GM19372 (cell line): ENCODE measurements around the gene PHLDA3.

ENCODE experiments used
- ATAC-seq: cut with Tn5 transposase; IDR thresholded peaks from one replicate; pipeline ENCODE4 v1.9.1; 2021; ENCODE audit warnings: mild to moderate bottlenecking, low read depth, moderate library complexity; ENCODE audit not compliant: unreplicated experiment

Gene PHLDA3

DNA sequence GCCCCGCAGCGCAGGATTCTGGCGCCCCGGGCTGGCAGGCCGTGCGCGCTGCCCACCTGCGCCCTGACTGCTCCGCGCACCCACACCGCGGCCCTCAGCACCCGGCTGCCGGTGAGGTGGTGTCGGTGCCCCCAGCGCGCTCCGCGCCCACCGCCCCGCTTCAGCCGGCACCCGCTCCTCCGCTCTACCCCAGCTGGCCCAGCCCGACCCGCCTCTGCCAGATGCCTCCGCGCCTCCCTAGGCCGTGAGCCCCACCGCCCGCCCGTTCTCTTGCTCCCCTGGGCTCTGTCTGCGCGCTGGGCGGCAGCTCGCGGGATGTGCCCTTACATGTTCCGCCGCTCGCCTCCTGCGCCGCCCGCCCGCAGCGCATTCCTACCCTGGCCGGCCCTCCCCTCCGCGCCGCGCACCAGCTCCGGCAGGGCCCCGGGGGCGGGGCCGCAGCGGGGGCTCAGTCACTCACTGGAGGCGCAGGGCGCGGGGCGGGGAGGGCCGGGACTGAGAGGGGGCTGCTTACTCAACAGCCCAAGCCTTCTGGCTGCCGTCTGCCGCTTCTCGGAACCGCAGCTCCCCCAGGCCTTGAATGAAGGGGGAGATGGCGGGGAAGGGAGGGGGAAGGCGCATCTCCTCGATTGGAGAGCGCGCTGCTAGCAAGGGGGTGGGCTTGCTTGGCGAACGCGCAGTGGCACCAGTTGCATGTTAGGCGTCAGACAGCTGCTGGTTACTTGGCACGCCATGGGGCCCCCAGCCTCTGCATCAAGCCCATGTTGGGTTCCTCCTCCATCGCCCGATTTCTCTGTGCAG, at the start of gene PHLDA3:
Gene PHLDA3, minus strand, starts transcription at position 345 of the 801 bp plus-strand sequence. CDS start 402 bp downstream, outside the sequence.
- ATAC-seq: peak; percentile 76

DNA sequence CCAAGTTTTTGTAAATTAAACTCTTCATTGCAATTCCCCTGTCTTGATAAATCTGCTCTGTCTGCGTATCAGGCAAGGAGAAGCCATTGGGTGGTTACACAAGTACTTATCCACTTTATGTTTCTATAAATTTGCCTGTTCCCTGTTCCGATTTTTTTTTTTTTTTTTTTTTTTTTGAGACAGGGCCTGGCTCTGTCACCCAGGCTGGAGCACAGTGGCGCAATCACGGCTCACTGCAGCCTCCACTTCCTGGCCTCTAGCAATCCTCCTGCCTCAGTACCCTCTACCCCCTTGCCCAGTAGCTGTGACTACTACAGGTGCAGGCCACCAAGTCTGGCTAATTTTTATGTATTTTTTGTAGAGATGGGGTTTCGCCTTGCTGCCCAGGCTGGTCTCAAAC, 49.1 kb upstream of the PHLDA3 start:
- ATAC-seq: no peak

DNA sequence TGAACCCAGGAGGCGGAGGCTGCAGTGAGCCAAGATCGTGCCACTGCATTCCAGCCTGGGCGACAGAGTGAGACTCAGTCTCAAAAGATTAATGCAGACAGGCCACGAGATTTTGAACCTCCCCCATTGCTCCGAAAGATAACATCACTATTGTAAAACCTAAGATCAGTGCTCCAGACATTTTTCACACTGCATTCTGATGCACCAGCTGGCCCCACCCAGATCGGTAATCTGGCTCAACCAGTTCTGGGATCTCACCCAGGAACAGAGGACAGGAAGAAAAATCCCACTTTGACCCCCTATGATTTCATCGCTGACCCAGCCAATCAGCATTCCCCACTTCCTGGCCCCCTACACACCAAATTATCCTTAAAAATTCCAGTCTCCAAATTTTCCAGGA, 48.6 kb upstream of the PHLDA3 start:
- no peak for ATAC-seq

DNA sequence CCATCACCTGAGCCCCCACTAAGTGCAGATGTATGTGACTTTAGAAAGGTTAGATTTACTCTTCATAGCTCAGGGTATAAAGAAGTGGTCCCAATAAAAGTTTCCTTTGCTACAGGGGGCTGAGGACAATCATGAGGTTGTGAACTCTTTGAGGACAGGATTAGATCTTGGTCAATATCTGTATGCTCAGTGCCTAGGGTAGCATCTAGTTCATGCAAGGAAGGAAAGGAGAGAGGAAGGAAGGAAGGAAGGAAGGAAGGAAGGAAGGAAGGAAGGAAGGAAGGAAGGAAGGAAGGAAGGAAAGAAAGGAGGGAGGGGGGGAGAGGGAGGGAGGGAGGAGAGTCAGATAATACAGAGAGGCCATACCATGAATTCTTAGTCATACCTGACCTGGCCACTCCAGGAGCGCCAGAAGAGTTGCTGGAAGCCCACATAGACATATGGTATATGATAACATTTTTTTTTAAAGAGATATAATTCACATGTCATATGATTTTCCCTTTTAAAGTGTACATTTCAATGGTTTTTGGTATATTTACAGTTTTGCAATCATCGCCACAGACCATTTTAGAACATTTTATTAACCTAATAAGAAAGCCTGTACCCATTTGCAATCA, 47.6 kb upstream of the PHLDA3 start:
- no peak for ATAC-seq

DNA sequence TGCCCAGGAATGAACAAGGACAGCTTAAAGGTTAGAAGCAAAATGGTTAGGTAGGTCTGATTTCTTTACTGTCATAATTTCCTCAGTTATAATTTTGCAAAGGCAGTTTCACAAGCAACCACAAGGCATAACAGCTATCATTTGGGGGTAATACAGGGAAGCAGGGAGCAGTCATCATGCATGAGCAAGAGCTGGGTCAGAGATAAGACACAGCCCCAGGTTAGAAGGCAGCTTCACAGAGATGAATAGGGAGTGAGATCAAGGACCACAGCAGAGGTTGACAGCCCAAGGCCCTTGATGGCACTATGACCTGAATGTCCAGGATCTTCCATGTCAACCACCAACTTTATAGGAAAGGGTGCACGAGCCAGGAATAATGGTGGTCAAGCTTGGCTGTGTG, 46.9 kb upstream of the PHLDA3 start:
- no peak for ATAC-seq

DNA sequence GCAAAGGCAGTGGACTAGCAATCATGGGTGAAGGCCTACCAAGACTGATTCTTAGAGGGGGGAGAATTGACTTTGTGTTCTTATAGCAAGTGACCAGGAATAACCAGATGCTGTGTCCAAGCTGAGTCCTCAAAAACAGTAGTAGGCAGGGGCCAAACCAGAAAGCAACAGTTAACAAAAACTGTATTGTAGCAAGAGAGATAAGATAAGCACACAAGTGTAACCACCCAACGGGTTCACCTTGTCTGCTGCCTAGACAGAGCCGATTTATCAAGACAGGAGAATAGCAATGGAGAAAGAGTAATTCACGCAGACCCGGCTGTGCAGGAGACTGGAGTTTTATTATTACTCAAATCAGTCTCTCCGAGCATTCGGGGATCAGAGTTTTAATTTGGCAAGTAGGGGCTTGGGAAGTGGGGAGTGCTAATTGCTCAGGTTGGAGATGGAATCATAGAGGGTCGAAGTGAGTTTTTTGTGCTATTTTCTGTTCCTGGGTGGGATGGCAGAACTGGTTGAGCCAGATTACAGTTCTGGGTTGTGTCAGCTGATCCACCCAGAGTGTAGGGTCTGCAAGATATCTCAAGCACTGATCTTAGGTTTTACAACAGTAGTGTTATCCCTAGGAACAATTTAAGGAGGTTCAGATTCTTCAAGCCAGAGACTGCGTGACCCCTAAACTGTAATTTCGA, 46.2 kb upstream of the PHLDA3 start:
- ATAC-seq: no peak

DNA sequence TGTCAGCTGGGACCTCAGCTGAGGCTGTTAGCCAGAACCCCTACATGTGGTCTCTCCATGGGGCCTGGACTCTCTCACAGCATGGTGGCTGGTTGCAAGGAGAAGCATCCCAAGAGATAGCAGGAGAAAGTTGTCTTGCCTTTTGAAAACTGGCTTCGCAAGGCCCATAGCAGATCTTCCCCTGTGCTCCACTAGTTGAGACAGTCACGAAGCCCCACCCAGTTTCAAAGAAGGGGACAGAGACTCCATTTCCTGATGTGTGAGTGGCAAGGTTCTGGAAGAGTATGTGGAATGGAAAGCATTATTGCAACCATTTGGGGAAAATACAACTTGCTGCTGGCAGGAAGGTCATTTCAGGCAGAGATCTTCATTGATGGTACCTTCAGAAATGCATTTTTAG, 45.5 kb upstream of the PHLDA3 start:
- no peak for ATAC-seq

DNA sequence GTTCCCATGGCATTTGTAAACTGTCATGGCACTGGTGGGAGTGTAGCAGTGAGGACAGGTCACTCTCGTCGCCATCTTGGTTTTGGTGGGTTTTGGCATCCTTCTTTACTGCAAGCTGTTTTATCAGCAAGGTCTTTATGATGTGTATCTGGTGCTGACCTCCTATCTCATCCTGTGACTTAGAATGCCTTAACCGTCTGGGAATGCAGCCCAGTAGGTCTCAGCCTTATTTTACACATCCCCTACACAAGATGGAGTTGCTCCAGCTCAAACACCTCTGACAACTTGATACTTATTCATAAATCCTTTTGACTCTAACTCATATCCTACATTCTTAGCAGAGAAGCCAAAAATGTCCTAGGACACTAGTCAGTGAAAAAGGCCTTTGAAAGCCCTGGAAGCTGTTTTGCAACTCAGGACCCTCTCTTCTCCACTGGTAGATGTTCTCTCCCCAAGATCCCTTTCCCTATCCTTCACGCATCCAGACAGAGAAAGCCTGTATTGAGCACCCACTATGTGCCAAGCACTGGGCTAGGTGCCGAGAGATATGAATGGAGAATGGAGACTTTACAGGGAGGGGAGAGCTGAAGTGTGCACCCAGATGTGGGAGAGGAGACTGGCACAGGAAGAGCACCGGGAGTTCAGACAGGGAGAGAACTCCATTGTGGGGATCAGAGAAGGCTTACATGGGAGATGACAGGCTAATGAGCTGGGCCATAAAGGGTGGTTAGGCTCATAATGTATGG, 44.7 kb upstream of the PHLDA3 start:
- ATAC-seq: no peak

DNA sequence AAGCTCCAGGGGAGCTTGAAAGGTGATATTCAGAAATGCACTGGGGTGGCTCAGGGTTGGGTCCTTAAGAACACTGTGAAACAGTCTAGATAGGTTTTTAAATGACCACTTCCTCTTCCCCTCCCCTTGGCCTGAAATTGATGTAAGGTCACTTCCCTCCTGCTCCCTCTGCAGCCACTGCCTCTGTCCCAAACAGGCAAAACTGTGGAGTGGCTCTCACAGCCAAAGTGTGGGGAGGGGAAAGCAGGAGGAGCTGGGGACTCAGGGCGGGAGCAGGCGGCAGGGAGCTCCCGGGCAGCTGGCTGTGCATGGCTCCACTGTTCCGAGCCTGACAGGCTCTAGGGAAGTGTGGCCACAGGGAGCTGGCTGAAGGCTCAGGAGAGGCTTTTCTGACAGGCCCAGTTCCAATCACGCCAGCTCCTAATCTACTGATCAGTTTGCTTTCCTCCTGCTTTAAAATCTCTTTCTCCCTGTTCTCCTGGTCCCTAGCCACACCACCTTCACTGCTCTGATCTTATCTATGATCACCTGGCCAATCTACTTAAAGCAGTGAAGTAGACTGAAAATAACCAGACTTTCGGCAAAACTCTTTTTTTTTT, 43.1 kb upstream of the PHLDA3 start:
- ATAC-seq: no peak

DNA sequence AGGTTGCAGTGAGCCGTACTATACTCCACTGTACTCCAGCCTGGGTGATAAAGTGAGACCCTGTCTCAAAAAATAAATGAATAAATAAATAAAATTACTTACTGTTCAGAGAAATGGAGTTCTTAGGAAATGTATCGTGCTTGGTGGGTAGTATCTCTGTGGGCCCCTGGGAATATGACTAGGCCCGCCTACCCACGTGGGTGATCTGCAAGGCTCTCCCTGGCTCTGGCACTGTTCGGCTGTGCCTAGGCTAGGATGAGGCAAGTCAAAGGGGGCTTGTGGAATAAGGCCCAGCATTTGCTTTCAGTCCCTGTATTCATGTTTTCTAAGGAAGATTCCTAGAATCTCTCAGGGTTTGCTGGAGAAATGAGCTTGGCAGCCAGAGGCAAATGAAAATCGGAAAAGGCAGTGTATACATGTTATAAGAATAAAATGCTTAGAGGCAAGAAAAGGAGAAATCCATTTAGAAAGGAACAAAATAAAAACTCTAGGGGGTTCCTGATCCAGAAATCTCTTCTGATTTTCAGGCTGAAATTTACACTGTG, 42.5 kb upstream of the PHLDA3 start:
- no peak for ATAC-seq

DNA sequence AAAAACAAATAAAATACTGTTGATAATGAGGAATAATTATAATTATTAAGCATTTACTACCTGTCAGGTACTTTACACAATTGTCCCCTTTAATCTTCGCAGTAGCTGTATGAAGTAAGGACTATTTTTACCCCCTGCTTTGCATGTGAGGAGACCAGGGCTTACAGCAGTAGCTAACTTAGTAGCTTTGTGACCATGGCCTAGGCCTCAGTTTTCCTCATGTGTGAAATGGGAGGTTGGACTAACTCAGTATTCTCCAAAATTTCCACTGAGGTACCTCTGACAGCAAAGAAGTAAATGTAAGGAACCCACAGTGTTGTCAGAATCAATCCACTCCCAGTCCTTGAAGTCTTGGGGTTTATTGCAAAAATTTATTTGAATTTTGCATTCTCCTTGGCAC, 41.7 kb upstream of the PHLDA3 start:
- no peak for ATAC-seq

DNA sequence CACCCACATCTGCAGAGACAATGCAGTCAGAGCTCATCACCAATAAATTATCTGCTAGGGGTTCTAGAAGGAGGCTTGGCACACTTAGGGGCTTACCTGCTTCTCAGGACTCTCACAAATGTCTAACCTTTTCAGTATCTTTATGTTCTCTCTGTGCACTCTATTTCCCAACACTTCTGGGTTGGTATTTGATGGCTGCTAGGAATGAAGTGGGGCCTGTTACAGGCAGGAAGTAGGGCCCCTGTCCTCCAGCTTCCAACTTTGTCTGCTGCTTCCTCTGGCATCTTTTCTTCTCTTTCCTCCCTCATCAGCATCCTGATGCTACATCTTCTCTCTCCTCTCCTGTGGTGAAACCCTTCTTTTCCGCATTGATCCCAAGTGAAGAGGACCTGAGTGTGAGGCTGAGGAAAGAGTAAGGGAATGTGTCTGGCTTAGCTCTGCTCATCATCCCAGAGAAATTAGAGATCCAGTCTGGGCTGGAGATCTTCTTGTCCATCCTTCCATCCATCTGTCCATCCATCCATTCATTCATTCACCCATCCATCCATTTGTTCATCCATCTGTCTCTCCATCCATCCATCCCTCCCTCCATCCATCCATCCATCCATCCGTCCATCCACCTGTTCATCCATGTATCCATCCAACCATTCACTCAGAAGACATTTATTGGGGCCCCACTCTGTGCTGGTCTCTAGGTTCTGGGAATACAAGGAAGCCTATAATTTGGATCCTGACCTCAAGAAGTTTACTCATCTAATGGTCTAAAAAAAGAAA, 40.8 kb upstream of the PHLDA3 start:
- ATAC-seq: no peak

DNA sequence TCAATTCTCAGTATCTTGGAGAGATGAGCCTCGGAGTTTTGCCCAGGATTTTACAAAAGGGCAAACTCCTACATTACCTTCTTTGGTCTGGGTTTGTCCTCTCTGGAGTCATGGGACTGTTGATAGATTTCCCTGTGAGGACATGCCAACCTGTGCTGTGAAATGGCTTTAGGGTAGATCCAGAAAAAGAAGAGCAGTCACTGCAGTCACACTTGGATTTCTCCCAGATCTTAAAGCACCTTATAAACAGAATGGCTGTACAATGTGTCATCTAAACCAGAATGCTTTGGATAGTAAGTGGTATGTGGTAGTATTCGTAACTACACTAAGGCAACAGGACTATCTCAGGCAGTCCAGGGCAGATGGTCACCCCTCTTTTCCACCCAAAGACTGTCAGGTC, 39.8 kb upstream of the PHLDA3 start:
- no peak for ATAC-seq

DNA sequence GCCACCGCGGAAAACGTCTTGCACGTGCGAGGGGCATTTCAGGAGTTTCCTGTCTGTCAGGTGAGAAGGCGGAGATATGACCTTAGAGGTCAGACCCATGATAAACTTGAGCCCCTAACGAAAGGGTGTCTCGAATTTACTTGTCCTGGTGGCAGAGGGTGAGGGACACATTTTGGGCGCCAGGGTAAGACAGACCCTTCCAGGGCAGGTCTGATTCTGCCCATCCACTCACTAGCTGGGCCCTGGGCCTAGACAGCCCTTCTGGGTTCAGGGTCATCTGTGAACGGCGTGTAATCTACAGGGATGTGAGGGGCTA, 38.3 kb upstream of the PHLDA3 start:
- ATAC-seq: peak; percentile 16

DNA sequence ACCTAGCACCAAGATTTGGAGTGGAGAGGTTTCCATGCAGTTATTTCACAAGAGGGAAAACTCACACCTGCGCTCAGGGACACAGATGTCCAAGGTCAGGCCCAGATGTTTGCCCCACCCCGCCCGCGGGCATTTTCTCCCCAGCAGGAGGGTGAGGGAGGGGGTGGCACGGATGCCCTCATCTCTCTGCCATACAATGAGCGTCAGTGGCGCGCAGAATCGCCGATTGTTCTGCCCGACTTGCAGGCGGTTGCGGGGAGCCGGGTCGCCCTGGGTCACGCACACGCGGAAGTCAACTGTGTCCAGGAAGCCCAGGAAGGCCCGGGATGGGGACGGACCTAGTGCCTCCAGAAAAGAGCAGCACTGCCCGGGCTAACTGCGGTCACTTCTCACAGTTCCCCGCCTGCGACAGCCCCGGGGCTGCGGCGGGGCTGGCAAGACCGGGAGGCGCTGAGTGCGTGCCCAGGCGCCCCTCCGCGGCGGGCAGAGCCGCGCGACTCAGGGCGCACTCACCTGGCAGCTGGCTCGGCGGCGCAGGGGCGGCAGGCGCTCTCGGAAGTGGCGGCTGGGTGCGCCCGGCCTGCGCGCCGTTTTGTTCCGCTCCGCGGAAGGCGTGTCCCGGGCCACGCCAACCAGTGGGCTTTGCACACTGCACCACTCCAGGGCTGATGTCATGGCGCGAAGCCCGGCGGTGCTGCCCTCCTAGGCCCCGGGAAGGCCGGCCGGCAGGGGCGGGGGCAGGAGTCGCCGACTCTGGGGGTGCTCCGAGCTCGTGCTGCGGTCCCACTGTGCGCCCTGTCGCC, 37.8 kb upstream of the PHLDA3 start, which contains the start of gene CSRP1:
Gene CSRP1, minus strand, starts transcription at position 567 of the 803 bp plus-strand sequence. CDS start 10,820 bp downstream, outside the sequence.
- ATAC-seq: peak; percentile 90

DNA sequence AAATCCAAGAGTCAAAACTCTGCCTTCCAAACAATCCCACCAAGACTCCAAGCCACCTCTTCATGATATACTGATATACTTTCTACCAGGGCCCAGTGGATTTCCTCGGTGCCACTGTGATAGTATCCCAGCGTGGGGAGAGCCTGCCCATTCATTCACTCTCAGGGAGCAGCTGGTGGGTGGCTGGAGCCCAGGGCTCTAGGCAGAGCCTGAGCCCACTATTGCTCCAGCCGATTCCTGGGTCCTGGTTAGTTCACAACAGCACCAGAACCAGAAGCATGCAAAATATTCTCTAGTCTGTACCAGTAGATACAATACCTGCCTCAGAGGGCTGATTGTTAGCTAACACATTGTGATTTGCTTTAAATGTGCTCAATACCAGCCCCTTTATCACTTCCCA, 37.1 kb upstream of the PHLDA3 start:
- ATAC-seq: no peak

DNA sequence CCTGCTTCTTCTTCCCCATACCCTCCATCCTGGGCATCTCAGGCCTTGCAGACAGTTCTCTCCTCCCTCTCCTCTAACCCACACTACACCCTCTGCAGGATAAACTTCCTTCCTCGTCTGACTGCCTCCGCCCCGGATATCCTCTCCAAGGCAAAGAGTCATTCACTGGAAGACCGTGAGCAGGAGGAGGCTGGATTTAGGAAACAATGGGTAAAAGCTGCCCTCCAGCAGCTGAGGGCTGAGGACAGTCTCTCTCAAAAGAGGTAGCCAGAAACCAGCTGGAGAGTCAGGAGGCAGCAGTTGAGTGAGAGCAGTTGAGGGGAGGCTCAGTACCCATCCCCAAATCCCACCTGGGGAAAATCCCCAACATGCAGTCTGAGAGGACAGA, 36.5 kb upstream of the PHLDA3 start:
- ATAC-seq: no peak

DNA sequence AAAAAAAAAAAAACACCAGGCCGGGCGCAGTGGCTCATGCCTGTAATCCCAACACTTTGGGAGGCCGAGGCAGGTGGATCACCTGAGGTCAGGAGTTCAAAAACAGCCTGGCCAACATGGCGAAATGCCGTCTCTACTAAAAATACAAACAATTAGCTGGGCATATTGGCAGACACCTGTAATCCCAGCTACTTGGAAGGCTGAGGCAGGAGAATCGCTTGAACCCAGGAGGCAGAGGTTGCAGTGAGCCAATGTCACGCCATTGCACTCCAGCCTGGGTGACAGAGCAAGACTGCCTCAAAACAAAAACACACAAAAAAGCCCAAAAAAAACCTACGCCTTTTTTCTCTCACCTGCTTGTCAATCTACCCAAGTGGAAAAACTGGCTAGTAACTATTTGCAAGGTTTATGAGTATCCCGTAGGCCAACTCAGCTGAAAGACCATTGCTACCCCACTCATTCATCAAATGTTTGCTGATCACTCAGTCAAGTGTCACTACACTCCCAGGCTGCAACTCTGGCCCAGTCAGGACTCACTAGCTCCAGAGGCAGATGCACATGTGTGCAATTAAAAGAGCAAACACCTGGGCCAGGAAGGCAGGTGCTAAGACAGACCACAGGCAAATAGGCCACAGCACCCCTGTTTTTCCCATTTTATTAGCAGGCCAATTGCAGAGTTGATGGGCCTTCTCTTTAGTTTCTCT, 36.0 kb upstream of the PHLDA3 start:
- no peak for ATAC-seq
